CD4-positive, alpha-beta T cell treated with Interleukin-21 for 1 hour (primary cell): Measurements from ENCODE around the gene ADAM23.
A peak's percentile ranks its signal among the peaks of the same experiment; 100 is the strongest.

Experiments used
- DNase-seq: peaks from one replicate; pipeline ENCODE4 v3.0.0-alpha.2; 2020

ADAM23 gene

DNA sequence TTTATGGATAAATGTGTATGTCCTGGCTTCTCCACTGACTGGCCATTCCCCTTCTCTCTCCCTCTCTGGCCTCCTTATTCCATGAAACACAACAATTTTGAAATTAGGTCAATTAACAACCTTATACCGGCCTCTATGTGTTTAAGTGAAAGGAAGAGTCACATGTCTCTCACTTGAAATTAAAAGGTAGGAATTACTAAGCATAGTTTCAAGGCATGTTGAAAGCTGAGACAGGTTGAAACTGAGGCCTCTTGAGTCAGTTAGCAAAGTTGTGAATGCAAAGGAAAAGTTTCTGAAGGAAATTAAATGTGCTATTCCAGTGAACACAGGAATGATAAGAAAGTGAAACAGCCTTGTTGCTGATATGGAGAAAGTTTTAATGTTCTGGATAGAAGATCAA lies 69.7 kb downstream of the ADAM23 start:
- no peak for DNase-seq

DNA sequence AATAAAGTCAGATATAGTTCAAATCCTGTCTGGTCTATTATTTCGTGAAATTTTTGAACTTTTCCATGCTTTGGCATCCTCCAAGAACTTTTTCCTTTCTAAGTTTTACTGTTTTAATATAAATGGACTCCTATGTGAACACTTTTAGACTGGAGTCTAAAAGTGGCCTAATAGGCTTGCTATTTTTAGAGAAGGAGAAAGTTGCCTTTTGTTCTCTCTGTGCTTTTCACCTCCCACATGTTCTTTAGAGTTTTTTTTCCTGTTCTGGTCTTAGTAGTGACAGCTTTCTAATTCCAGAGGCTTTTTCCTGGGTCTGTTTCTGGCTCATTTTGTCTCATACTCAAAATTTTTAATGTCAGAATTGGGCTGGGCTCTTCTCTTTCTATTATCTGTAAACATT lies 72.2 kb downstream of the ADAM23 start:
- DNase-seq, result no peak

DNA sequence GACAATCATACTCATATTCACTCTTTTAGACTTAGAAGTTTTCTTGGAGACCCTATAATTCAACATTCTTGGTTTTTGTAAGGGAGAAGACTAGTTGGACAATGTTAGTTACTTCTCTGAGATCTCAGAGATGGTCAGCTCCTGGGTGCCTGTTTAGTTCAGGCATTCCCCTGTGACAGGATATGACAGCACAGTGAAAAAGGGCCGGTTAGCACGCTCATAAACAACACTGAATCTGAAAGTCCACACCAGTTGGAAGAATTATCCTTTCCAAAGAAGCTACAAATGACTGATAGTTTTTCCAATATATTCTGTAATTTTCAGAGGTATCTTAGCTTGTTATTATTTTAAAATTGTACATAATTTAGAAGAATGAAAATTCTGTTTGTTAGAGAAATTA lies 75.7 kb downstream of the ADAM23 start:
- no peak for DNase-seq

DNA sequence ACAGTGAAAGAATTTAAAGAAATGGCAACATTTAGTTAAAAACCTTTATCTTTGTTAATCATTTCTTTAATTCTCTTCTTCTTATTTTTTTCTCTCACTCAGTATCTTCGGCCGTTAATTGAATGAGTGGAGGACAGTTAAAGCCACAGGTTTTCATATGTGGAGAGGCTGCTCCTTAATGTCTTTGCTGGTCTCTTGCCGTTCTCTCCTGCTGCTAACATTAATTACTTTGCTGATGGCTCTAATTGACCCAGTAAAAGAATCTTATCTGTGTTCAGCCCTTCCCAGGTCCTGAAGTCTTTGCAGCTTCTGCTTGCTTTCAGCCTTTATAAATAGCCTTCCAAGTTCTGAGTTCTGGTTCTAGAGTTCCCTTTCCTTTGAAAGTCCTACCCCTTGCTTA lies 77.1 kb downstream of the ADAM23 start:
- DNase-seq, result no peak

DNA sequence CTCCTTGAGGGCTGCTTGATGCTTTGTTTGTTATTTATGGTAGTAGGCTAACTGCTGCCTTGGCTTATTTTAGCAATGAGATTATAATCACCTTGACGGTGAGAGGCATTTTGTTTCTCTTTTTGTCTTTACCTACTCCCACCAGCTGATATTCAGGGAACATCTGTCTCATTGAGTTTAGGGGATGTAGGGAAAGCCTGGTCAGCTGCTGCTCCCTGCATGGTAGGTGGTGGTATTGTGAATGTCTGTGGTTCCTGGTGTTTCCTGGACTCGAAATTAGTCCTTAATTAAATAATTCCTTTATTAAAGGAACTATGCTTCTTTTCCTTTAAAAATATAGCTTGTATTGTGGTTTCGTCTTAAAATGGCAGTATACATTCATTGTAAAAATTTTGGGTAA lies 77.8 kb downstream of the ADAM23 start:
- no peak for DNase-seq

DNA sequence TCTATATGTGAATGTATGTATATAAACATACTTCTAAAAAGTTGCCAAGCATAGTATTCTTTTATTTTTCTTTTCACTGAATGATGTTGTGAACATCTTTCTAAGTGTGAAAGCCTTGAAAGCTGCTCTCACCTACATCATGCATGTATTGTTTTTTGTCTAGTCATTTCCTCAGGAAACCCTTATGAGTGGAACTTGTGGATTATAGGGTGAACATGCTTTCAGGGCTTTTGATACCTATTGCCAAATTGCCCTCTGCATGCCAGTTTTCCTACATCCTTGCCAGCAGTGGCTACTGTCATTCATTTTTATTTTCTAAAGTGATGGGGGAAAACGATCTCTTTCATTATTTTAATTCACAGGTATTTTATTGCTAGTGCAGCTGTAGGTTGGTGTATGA lies 78.3 kb downstream of the ADAM23 start:
- no peak for DNase-seq

DNA sequence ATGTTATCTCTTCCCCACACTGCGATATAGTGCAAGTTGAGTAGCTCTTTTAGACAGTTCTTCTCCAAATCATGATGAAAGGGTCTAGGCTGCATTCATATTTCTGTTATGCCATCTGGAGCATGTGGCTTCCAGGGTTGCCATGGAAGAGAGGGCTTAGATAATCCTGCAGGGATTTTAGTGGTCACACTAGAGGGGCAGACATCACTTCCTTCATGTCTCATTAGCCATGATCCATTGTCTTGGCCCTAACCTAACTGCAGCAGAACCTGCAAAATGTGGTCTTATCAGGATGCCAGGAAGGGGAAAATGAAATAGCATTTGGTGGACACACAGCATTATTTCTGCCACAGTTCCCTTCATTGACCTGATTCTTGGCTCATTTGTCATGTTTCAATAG lies 83.1 kb downstream of the ADAM23 start:
- no peak for DNase-seq

DNA sequence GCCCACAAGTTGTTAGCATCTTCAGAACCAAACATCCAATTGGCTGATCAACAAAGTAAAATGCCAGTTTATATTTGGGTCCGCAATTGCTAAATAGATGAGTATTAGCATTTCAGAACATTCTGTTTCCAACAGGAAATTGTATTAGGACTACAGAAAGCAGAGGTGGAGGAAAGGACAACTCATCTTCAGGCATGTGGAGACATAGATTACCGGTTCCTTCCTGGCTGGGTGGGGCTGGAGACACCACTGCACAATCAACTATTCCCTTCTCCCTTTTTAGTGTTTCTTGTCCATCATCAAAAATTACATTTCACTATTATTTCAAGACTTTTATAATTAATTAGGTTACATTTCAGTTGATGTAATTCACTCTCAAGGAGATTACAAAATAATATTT lies 83.8 kb downstream of the ADAM23 start:
- DNase-seq, result no peak

DNA sequence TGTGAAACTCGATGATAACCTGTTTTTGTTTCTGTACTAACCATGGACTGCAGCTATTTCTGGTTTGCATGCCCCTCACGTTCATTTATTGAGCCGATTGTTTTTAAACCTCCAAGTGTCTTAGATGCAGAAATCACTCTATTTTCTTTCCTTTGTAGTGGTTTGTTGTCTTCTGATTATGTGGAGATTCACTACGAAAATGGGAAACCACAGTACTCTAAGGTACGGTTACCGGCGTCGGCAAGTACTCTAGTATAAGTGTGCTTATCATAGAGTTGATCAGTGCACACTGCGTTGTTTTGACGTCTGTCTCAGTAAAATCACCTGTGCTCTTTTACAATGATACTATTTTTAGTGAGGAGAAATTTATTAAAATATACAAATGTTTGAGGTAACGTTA lies 87.4 kb downstream of the ADAM23 start:
- DNase-seq, result peak; percentile 64

DNA sequence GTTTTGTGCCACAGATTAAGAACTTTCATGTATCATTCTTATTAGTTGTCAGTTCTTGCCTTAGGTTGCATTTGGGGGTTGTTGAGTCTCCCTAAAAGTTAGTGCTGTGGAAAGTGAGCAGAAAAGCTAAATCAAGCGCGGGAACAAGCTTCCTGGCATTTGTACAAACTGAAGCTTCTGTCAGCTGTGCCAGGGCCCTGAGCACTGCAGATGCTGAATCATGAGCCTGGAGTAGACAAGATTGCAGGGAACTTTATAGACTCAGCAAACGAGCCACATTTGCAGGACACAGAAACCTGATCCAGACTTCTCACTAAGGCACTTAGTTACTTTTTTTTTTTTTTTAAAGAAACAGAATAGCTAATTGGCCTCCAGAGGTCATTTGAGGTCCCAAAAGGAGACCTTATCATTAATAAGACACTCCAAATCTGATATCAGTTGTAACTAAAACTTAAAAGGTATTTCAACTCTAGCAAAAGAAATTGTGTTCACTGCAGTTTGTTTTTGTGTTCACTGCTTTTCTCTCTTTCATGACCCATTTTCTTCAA lies 88.7 kb downstream of the ADAM23 start:
- no peak for DNase-seq

DNA sequence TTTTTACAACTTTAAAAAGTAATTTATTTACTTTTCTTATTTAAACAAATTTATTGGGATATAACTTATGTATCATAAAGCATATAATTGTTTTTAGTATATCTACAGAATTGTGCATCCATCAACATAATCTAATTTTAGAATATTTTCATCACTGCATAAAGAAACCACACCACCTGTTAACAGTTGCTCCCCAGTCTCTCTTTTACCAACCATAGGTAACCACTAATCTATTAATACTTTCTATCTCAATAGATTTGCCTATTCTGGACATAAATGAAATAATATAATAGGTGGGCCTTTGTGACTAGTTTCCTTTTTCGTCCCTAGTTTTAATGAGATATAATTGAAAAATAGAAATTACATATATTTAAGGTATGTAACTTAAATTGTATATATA lies 90.6 kb downstream of the ADAM23 start:
- no peak for DNase-seq

DNA sequence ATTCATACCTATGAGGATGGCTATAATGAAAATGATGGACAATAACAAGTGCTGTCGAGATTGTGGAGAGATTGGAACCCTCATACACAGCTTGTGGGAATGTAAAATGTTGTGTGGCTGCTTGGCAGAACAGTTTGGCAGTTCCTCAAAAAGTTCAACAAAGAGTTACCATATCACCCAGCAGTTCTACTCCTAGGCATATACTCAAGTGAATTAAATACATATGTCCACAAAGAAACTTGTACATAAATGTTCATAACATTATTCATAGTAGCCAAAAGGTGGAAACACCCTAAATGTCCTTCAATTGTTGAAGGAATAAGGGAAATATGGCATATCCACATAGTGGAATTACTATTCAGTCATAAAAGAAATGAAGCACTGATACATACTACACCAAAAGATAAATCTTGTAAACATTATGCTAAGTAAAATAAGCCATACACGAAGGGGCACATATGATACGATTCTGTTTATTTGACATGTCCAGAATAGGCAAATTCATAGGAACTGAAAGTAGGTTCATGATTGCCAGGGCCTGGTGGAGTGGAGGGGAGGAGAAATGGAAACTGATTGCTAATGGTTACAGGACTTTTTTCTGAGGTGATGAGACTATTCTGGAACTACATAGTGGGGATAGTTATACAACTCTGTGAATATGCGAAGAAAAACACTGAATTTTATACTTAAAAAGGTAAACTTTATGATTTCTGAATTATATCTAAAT lies 92.1 kb downstream of the ADAM23 start:
- no peak for DNase-seq

DNA sequence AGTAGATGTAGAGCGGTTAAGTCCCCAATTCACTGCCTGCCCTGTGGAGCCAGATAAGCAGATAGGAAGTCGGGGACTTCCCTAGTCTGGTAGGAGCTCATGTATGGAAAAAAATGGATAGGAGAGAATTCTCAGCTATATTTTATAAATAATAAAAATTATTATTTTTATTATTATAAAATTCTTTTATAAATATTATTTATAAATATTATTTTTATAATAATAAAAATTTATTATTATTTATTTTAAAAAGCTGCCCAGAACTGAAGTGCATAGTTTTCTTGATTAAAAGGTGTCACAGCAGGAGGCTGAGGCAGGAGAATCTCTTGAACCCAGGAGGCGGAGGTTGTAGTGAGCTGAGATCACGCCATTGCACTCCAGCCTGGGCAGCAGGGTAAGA lies 97.4 kb downstream of the ADAM23 start:
- DNase-seq, result no peak

DNA sequence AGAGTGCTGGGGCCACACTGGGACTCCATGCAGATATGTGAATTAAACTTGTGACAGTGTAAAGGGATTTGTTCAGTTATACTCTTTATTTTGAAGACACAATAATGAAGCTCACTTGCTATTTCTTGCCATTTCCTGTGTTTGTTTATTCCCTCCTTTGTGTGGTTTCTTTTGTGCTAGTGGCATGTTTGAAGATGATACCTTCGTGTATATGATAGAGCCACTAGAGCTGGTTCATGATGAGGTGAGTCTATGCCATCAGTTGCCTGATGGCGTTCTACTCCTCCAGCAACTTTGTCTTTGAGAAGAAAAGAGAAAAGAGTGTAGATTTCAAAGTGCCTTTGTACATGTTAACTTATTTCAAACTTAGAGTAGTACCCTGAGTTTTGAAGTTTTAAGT lies 99.7 kb downstream of the ADAM23 start:
- DNase-seq, result no peak

DNA sequence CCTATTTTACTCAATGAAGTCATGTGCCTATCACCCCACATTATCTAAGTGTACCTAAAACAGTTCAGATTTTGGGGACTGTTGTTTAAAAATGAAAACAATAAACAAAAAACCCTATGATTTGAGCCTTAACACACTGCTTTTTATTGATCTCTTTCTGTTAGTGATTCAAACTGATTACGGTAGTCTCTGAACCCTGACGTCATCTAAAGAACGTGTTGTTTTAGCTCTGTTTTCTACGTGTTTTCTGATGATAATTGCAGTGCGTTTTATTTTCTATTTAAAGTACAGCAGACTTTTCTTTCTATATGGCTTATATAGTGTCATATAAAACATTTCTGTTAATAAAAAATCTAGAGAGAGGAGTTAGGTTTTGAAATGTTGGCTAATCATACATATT lies 105.1 kb downstream of the ADAM23 start:
- no peak for DNase-seq

DNA sequence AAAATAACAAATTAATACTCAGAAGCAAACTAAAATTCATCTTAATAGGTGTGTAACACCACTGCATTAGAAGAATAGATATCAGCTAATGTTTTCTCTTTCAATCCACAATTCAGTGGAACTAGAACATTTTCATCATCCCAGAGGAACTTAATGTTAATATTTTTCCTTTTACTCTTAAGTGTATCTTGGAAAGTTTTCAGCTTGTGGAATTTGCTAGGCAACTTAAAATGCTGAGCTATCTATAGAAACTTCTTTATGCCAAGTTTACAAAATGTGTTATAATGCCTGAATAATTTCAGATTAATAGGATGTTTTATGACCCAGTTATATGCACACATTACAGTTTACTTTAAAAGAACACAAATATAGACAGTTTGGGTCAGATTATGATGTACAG lies 112.4 kb downstream of the ADAM23 start:
- no peak for DNase-seq

DNA sequence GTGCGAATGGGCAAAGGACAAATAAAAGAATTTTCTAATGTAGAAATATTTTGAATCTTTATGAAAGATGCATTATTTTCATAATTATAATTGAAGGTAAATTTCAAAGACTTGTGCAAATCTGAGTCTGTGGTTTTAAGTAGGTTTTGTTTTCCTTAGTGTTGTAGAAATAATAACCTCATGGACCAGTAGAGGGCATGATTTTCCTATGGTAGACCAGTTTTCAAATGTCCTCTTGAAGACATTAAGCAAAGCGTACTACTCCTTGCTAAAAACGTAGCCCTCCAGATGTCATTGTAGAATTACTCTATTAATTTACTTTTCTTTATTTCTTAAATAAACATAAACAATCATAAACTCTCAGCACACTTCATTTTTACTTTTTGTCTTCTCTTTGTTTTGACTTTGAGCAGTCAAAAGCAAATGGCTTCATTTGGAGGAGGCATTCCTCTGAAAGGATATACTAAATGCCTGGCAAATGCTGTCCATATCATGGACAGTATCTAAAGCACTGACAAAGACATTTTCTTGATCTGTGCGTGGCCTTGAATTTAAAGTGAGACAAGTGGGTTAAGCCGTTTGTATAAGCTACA lies 113.1 kb downstream of the ADAM23 start:
- peak; percentile 40 for DNase-seq

DNA sequence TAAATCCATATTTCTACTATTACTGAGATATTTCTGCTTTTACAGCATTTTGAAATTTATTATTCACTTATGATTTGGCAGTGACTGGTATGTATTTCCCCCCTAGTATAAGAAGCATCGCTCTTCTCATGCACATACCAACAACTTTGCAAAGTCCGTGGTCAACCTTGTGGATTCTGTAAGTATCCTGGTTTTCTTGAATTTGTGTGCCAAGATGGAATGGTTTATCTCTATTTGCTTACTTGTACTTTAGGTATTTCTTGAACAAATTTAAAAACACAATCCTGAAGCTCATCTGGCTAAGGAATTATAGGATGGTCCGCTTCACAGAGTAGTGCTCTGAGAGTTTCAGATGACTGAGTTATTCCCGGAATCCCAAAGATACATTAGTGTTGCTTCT lies 114.0 kb downstream of the ADAM23 start:
- no peak for DNase-seq

DNA sequence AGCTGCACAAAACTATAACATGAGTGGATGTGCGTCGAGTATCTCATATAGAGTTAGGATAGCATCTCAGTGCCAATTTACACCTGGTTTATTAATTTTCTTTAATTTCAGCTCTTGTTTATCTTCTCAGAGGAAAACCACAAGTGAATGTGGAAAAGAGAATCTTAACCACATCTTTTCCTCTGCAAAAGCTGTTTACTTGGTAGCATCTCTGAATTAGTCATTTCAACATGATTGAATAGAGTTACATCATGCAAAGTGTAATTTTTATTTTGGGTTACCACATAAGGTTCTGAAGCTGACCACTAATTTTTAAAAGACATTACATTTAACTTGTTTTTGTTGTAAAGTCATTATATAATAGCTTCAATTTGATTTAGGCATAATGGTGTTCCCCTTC lies 115.2 kb downstream of the ADAM23 start:
- DNase-seq, result no peak

DNA sequence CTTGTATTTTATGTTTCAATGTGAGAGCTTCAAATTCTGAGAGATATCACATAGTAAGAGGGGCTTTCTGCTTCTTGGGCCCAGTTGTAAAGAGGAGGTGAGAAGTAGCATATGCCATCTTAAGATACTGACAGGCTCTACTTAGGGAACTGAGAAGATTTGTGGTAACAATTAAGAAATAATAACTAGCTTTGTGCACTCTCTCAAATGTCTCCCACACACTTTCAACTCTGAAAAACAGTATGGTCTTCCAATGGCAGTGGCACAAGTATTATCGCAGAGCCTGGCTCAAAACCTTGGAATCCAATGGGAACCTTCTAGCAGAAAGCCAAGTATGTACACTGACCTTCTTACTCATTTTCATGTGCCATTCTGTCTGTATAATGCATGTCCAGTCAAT lies 118.6 kb downstream of the ADAM23 start:
- no peak for DNase-seq

DNA sequence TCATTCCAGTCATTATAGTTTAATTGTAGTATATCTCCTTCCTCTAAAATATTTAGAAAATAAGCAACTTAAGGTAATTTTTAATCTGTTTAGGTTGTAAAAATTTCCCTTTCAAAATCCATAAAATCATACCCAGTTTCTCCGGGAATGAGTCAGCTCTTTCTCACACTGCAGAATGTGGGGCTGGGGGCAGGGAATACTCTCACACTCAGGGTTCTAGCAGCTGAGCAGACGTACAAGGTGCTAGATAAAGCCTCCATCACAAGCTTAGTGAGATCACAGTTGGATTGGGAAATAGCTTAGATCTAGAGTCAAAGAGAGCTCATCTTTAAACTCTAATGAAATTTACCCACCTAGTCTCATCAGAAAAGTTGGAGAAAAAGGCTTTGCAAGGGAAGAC lies 119.0 kb downstream of the ADAM23 start:
- DNase-seq, result no peak

DNA sequence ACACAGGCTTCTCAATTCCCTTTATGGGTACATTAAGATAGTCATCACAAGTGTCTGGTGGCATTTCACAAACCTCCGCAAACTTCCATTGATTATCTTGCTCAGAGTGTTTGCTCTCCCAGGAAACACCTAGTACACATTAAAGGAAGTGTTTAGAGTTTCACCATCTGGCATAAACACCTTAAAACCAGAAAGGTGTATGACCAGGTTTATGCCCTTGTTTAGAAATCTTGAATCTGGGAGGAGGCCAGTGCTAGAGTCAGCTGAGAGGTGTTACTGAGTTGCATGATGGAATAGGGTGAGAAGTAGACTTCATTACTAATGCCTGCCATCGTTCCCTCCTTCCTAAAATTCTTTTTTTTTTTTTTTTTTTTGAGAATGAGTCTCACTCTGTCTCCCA lies 120.0 kb downstream of the ADAM23 start:
- no peak for DNase-seq

DNA sequence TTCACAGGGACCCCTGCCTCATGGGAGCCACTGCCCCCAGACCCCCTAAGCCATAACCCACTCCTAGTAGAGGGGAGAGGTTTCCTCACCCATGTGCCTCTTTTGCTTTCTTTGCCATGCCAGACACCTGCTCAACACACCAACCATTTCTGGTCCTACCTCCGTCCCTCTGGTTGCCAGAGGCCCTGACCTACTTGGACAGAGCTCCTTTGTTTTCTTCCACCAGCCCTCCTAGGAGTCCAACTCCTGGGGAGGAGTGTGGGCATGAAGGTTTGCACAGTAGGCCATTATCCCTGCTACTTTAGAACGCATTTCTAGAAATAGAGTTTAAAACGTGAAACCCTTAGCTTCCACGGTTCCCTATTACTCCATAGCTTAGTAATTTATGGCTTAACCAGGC lies 122.3 kb downstream of the ADAM23 start:
- no peak for DNase-seq

DNA sequence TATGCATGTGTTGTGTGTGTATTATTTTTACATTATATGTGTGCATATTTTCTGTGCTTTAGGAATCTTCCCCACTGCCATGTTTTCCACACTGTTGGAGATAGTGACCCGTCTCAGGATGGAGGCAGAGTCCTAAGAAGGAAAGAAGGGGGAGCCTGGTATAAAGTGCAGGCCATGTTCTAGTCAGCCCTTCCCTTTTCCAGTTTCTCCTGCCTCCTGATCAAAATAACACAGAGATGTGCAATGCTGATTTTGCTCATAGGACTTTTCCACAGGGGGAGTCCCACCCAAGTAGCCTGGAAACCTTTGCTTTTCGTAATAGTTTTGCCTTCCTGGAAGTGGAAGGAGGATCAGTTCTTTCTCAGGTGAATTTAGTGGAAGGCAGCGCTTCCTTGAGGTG lies 126.1 kb downstream of the ADAM23 start:
- no peak for DNase-seq

DNA sequence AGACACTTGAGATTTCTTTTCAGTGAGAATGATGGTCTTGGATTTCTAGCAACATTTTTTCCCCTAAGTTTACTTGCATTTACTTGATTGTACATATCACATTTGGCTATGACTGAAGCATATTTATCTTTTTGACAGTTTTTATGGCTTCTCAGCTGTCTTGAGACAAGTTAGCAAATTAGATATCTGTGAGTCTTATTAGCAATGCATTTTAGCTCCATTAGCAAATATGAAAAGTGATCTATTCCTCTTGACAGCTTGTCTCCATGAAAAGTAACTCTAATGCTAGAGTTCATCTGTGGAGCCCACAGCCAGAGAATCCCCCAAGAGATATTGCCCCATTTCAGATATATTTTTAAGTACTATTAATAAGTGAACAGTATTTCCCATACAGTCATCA lies 126.9 kb downstream of the ADAM23 start:
- DNase-seq, result no peak
